Testis (tissue), 2 donors: Measurements from ENCODE around the gene SNX20.

ENCODE experiments used
- CTCF ChIP-seq, 3 experiments: fragments of 450-650 bp in 2 of 3; fragments of 200-600 bp in 1 of 3; sonication (generic) in 1 of 3; IDR thresholded peaks; one replicate each; pipeline ENCODE4 v1.5.1; 2016 to 2019; ENCODE audit warnings: antibody characterized with exemption in 3 of 3, mild to moderate bottlenecking in 2 of 3, moderate library complexity in 1 of 3
- POLR2A ChIP-seq: fragments of 450-650 bp; IDR thresholded peaks from one replicate; pipeline ENCODE4 v1.6.1; 2017; ENCODE audit warnings: antibody characterized with exemption, mild to moderate bottlenecking, moderate library complexity

- TF ChIP-seq CTCF (IDR thresholded peaks at IDR 0.05) (no peak), POLR2A (no peak)
Observed at GRCh38 chr16:50631985-50632576, 49.0 kb downstream of the SNX20 start.
